ENCODE measurements around the gene KRTAP5-6.

- TF ChIP-seq EZH2 (IDR thresholded peaks at IDR 0.05; ENCODE audit: low read length) = no peak
- TF ChIP-seq CTCF (optimal IDR thresholded peaks at IDR 0.05 in 1 of 3, IDR thresholded peaks at IDR 0.05 in 1 of 3, conservative IDR thresholded peaks at IDR 0.05 in 1 of 3; ENCODE audit: extremely low read depth in 1 of 3, insufficient read depth in 2 of 3, low read length in 3 of 3) = no peak
Measured at GRCh38 chr11:1729692-1730011, 32.7 kb downstream of the KRTAP5-6 start.
